Neural progenitor cell (in vitro differentiated cells): ENCODE data around the gene LPIN1. TPM values are rescaled to one million over a fixed set of nuclear protein-coding genes. Genes with fewer than 3 reads are reported as not detected.

ENCODE experiments used
- DNase-seq: peaks from one replicate; pipeline ENCODE4 v3.0.0-alpha.2; 2016; ENCODE audit warnings: low spot score
- H2AFZ ChIP-seq: fragments of 200-600 bp; sonication (generic); replicated peaks from 2 replicates; pipeline ENCODE4 v1.6.1; 2016; ENCODE audit warnings: antibody characterized with exemption
- H3F3A ChIP-seq: fragments of 200-600 bp; sonication (generic); 2 replicates; pipeline ENCODE4 v1.6.1; 2016; ENCODE audit warnings: antibody characterized with exemption, low read depth
- H3K27ac ChIP-seq: fragments of 200-600 bp; sonication (generic); 2 replicates; pipeline ENCODE4 v1.5.1; 2016; ENCODE audit warnings: mild to moderate bottlenecking
- H3K27me3 ChIP-seq: fragments of 200-600 bp; sonication (generic); 2 replicates; pipeline ENCODE4 v1.6.1; 2016; ENCODE audit warnings: mild to moderate bottlenecking, moderate library complexity
- H3K36me3 ChIP-seq: fragments of 200-600 bp; sonication (generic); 2 replicates; pipeline ENCODE4 v1.5.1; 2016
- H3K4me1 ChIP-seq: fragments of 200-600 bp; sonication (generic); 2 replicates; pipeline ENCODE4 v1.6.1; 2016; ENCODE audit warnings: mixed run types
- H3K4me2 ChIP-seq: fragments of 200-600 bp; sonication (generic); 2 replicates; pipeline ENCODE4 v1.6.1; 2016
- H3K4me3 ChIP-seq: fragments of 200-600 bp; sonication (generic); 2 replicates; pipeline ENCODE4 v1.5.1; 2016
- H3K79me2 ChIP-seq: fragments of 200-600 bp; sonication (generic); 2 replicates; pipeline ENCODE4 v1.6.1; 2016; ENCODE audit warnings: low read depth
- H3K9ac ChIP-seq: fragments of 200-600 bp; sonication (generic); 2 replicates; pipeline ENCODE4 v1.6.1; 2016
- H3K9me3 ChIP-seq: fragments of 200-600 bp; sonication (generic); 2 replicates; pipeline ENCODE4 v1.5.1; 2016; ENCODE audit warnings: low read depth
- H4K20me1 ChIP-seq: fragments of 200-600 bp; sonication (generic); 2 replicates; pipeline ENCODE4 v1.6.1; 2016; ENCODE audit warnings: low read depth
- H3K27ac Mint-ChIP-seq: 3 replicates; pipeline ENCODE4 v1.8.0; 2021; ENCODE audit warnings: mixed read lengths
- H3K27me3 Mint-ChIP-seq: 2 replicates; pipeline ENCODE4 v1.8.0; 2022; ENCODE audit warnings: low read depth, mild to moderate bottlenecking, inconsistent platforms, moderate library complexity, mixed read lengths; ENCODE audit not compliant: insufficient read depth
- H3K36me3 Mint-ChIP-seq: 3 replicates; pipeline ENCODE4 v1.8.0; 2021; ENCODE audit warnings: mixed read lengths
- H3K4me1 Mint-ChIP-seq: 3 replicates; pipeline ENCODE4 v1.8.0; 2021; ENCODE audit warnings: mixed read lengths
- H3K4me3 Mint-ChIP-seq: 3 replicates; pipeline ENCODE4 v1.8.0; 2021; ENCODE audit warnings: mild to moderate bottlenecking, moderate library complexity, mixed read lengths
- H3K9me3 Mint-ChIP-seq: 3 replicates; pipeline ENCODE4 v1.8.0; 2020; ENCODE audit warnings: mixed read lengths
- CTCF ChIP-seq: fragments of 200-600 bp; sonication (generic); IDR thresholded peaks from 2 replicates; pipeline ENCODE4 v1.5.1; 2017; ENCODE audit warnings: antibody characterized with exemption, mild to moderate bottlenecking
- EZH2 ChIP-seq: fragments of 200-600 bp; sonication (generic); IDR thresholded peaks from 2 replicates; pipeline ENCODE4 v1.6.1; 2017; ENCODE audit warnings: antibody characterized with exemption, mild to moderate bottlenecking, moderate library complexity
- EZH2phosphoT487 ChIP-seq: fragments of 200-600 bp; sonication (generic); IDR thresholded peaks from 2 replicates; pipeline ENCODE4 v1.6.1; 2017; ENCODE audit warnings: antibody characterized with exemption
- total RNA-seq: library from RNA; depleted of rRNA; stranded (reverse); fragments of >200 nt; gene quantifications from 2 replicates; pipeline ENCODE4 v1.2.3, GENCODE V29; 2015; ENCODE audit warnings: low replicate concordance

Gene LPIN1
- total RNA-seq, 1 donor from 2014 or later = 18.0 TPM

- H4K20me1 ChIP-seq = peaks cover 4% of the 10 kb centered on the region
- peaks cover 8% of the 10 kb centered on the region for H3K4me1 Mint-ChIP-seq
- no peaks in the 10 kb centered on the region for H3K9me3 ChIP-seq
- no peak for TF ChIP-seq EZH2
- TF ChIP-seq EZH2phosphoT487 = no peak
- TF ChIP-seq CTCF = no peak
- H3K9ac ChIP-seq = no peak overlapping the region
- peaks cover 6% of the 10 kb centered on the region for H3K36me3 ChIP-seq
- no peak overlapping the region for H3K27ac ChIP-seq
- DNase-seq = no peak
- no peaks in the 10 kb centered on the region for H3F3A ChIP-seq
- H3K4me3 Mint-ChIP-seq = no peak overlapping the region
- H3K4me1 ChIP-seq = peaks cover 4% of the 10 kb centered on the region
- H3K4me3 ChIP-seq = no peak overlapping the region
- no peaks in the 10 kb centered on the region for H3K27me3 Mint-ChIP-seq
- peaks cover 39% of the 10 kb centered on the region for H3K36me3 Mint-ChIP-seq
- no peaks in the 10 kb centered on the region for H3K9me3 Mint-ChIP-seq
- no peaks in the 10 kb centered on the region for H3K27me3 ChIP-seq
- no peaks in the 10 kb centered on the region for H3K79me2 ChIP-seq
- H3K4me2 ChIP-seq = no peak overlapping the region
- H2AFZ ChIP-seq = no peak overlapping the region
- no peak overlapping the region for H3K27ac Mint-ChIP-seq
Observed at GRCh38 chr2:11777066-11777782, 30.8 kb downstream of the LPIN1 start.

GRCh38 chr2:11777886-11778415 lies 31.5 kb downstream of the LPIN1 start:
- no peaks in the 10 kb centered on the region for H3K9me3 Mint-ChIP-seq
- Histone ChIP-seq H3K27ac (no peak overlapping the region), H3K27me3 (no peaks in the 10 kb centered on the region), H3K79me2 (no peaks in the 10 kb centered on the region), H2AFZ (no peak overlapping the region), H3K4me2 (no peak overlapping the region), H4K20me1 (peaks cover 4% of the 10 kb centered on the region), H3K9ac (no peak overlapping the region), H3K4me3 (no peak overlapping the region), H3K36me3 (peaks cover 6% of the 10 kb centered on the region), H3F3A (no peaks in the 10 kb centered on the region), H3K9me3 (no peaks in the 10 kb centered on the region), H3K4me1 (peaks cover 4% of the 10 kb centered on the region)
- no peak overlapping the region for H3K27ac Mint-ChIP-seq
- TF ChIP-seq CTCF (no peak), EZH2phosphoT487 (no peak), EZH2 (no peak)
- no peak overlapping the region for H3K4me3 Mint-ChIP-seq
- H3K36me3 Mint-ChIP-seq = peaks cover 42% of the 10 kb centered on the region
- DNase-seq = no peak
- H3K27me3 Mint-ChIP-seq = no peaks in the 10 kb centered on the region
- peaks cover 8% of the 10 kb centered on the region for H3K4me1 Mint-ChIP-seq

GRCh38 chr2:11778416-11778815 lies 32.0 kb downstream of the LPIN1 start:
- Histone ChIP-seq H3K79me2 (no peaks in the 10 kb centered on the region), H3K4me1 (peaks cover 4% of the 10 kb centered on the region), H2AFZ (no peak overlapping the region), H4K20me1 (peaks cover 4% of the 10 kb centered on the region), H3K9me3 (no peaks in the 10 kb centered on the region), H3K4me2 (no peak overlapping the region), H3K4me3 (no peak overlapping the region), H3K36me3 (peaks cover 6% of the 10 kb centered on the region), H3K9ac (no peak overlapping the region), H3F3A (no peaks in the 10 kb centered on the region), H3K27me3 (no peaks in the 10 kb centered on the region), H3K27ac (no peak overlapping the region)
- Mint-ChIP-seq H3K36me3 (peaks cover 44% of the 10 kb centered on the region), H3K4me1 (peaks cover 8% of the 10 kb centered on the region), H3K4me3 (no peak overlapping the region), H3K27ac (no peak overlapping the region), H3K27me3 (no peaks in the 10 kb centered on the region), H3K9me3 (no peaks in the 10 kb centered on the region)
- DNase-seq = no peak
- TF ChIP-seq EZH2phosphoT487 (no peak), CTCF (no peak), EZH2 (no peak)
